ENCODE data around the gene SNRNP200.

The SNRNP200 gene

GRCh38 chr2:96265349-96265839 is 40.0 kb downstream of the SNRNP200 start (continued):
- TF ChIP-seq ZNF184 (tag by site-specific recombination; IDR thresholded peaks at IDR 0.05), result no peak
- no peak for TF ChIP-seq ZNF843 (tag by site-specific recombination; IDR thresholded peaks at IDR 0.05)
- TF ChIP-seq ZIC2 (tag by site-specific recombination; IDR thresholded peaks at IDR 0.05), result no peak
- no peak for TF ChIP-seq ZNF157 (tag by site-specific recombination; IDR thresholded peaks at IDR 0.05)
- TF ChIP-seq ZBTB7A (tag by site-specific recombination; IDR thresholded peaks at IDR 0.05; ENCODE audit: low read depth), result no peak
- TF ChIP-seq ZBTB48 (tag by site-specific recombination; IDR thresholded peaks at IDR 0.05), result no peak
- no peak for TF ChIP-seq OVOL3 (tag by site-specific recombination; IDR thresholded peaks at IDR 0.05)
- no peak for TF ChIP-seq ZNF16 (tag by site-specific recombination; IDR thresholded peaks at IDR 0.05; ENCODE audit: low read depth)
- no peak for TF ChIP-seq ZNF623 (tag by site-specific recombination; IDR thresholded peaks at IDR 0.05)
- TF ChIP-seq ZNF473 (tag by site-specific recombination; IDR thresholded peaks at IDR 0.05), result no peak
- TF ChIP-seq ZBTB6 (tag by site-specific recombination; IDR thresholded peaks at IDR 0.05), result no peak
- no peak for TF ChIP-seq ZSCAN23 (tag by site-specific recombination; IDR thresholded peaks at IDR 0.05)
- no peak for TF ChIP-seq ZNF791 (tag by site-specific recombination; IDR thresholded peaks at IDR 0.05)
- no peak for TF ChIP-seq ZNF19 (tag by site-specific recombination; IDR thresholded peaks at IDR 0.05; ENCODE audit: low read depth)
- no peak for TF ChIP-seq YY1 (tag by site-specific recombination; IDR thresholded peaks at IDR 0.05)
- TF ChIP-seq ZNF155 (tag by site-specific recombination; IDR thresholded peaks at IDR 0.05), result no peak
- no peak for TF ChIP-seq ZNF354C (tag by site-specific recombination; IDR thresholded peaks at IDR 0.05; ENCODE audit: borderline replicate concordance, low read depth)
- no peak for TF ChIP-seq ZSCAN18 (tag by site-specific recombination; IDR thresholded peaks at IDR 0.05)
- peak; percentile 58; the same call in 1 of the 2 replicates for TF ChIP-seq MZF1 (tag by site-specific recombination; IDR thresholded peaks at IDR 0.05; ENCODE audit: borderline replicate concordance)
- no peak for TF ChIP-seq ZNF214 (tag by site-specific recombination; IDR thresholded peaks at IDR 0.05; ENCODE audit: borderline replicate concordance)
- no peak for TF ChIP-seq ZFP3 (tag by site-specific recombination; IDR thresholded peaks at IDR 0.05; ENCODE audit: low read depth)
- 0 out of 2 replicates have a peak, but pooled peaks have one; percentile 16 for TF ChIP-seq ZNF449 (tag by site-specific recombination; IDR thresholded peaks at IDR 0.05)
- TF ChIP-seq PRDM4 (tag by site-specific recombination; IDR thresholded peaks at IDR 0.05), result no peak
- TF ChIP-seq ZNF692 (tag by site-specific recombination; IDR thresholded peaks at IDR 0.05), result no peak
- peak; percentile 38; the same call in 1 of the 2 replicates for TF ChIP-seq PRDM10 (tag by site-specific recombination; IDR thresholded peaks at IDR 0.05)
- no peak for TF ChIP-seq INSM2 (tag by site-specific recombination; IDR thresholded peaks at IDR 0.05)
- TF ChIP-seq ZFHX2 (tag by site-specific recombination; conservative IDR thresholded peaks at IDR 0.05), result no peak
